Stimulated activated CD4-positive, alpha-beta T cell treated with anti-CD3 and anti-CD28 coated beads, TNF-alpha, amount 100 ng/mL, for 1 hour (primary cell): Measurements from ENCODE around the gene ZFYVE26.

Experiments used
- DNase-seq, 3 donors: peaks; one replicate each; pipeline ENCODE4 v3.0.0-alpha.2; 2020; ENCODE audit warnings: low read depth in 3 of 3, low spot score in 1 of 3

ZFYVE26 gene

GRCh38 chr14:67817750-67818438, 1.5 kb upstream of the ZFYVE26 start:
- no peak for DNase-seq

GRCh38 chr14:67815573-67816225, 691 bp downstream of the ZFYVE26 start:
- DNase-seq = no peak

- no peak for DNase-seq
These were observed 1.6 kb downstream of the ZFYVE26 start for GRCh38 chr14:67814821-67815220.

- no peak for DNase-seq
These were observed 10.1 kb downstream of the ZFYVE26 start for GRCh38 chr14:67806246-67806645.

GRCh38 chr14:67800743-67801142, 15.6 kb downstream of the ZFYVE26 start:
- no peak for DNase-seq

- no peak for DNase-seq
These were observed 17.7 kb downstream of the ZFYVE26 start for GRCh38 chr14:67798731-67799130.

GRCh38 chr14:67787673-67788072, 28.7 kb downstream of the ZFYVE26 start:
- DNase-seq = no peak

- DNase-seq = no peak
These were observed 30.9 kb downstream of the ZFYVE26 start for GRCh38 chr14:67785270-67786109.

- DNase-seq = no peak
These were observed 32.1 kb downstream of the ZFYVE26 start for GRCh38 chr14:67784244-67784823.

GRCh38 chr14:67782090-67782489, 34.3 kb downstream of the ZFYVE26 start:
- no peak for DNase-seq

- no peak for DNase-seq
These were observed 37.6 kb downstream of the ZFYVE26 start for GRCh38 chr14:67778792-67779191.

- no peak for DNase-seq
These were observed 39.6 kb downstream of the ZFYVE26 start for GRCh38 chr14:67776653-67777322.

GRCh38 chr14:67773844-67774377, 42.5 kb downstream of the ZFYVE26 start:
- DNase-seq = no peak

GRCh38 chr14:67768219-67768618, 48.2 kb downstream of the ZFYVE26 start:
- no peak for DNase-seq

- DNase-seq = no peak
These were observed 50.2 kb downstream of the ZFYVE26 start for GRCh38 chr14:67766035-67766680.

GRCh38 chr14:67765192-67765834, 51.1 kb downstream of the ZFYVE26 start:
- DNase-seq = no peak

GRCh38 chr14:67764496-67764895, 51.9 kb downstream of the ZFYVE26 start:
- no peak for DNase-seq

- no peak for DNase-seq
These were observed 53.1 kb downstream of the ZFYVE26 start for GRCh38 chr14:67763158-67763822.

- DNase-seq = no peak
These were observed 54.3 kb downstream of the ZFYVE26 start for GRCh38 chr14:67762051-67762450.
